ENCODE measurements around the gene CLDN3.

CLDN3 gene

GRCh38 chr7:73778801-73779389 is 8.8 kb upstream of the CLDN3 start:
- Histone ChIP-seq H4K20me1 (no peaks in the 10 kb centered on the region), H3K9ac (no peak overlapping the region), H3K9me3 (replicated peaks in 1 of 11) (peaks cover 9 to 19% (median 15%) of the 10 kb centered on the region in 11 experiments; a peak in 21 of 22 replicates), H3K4me3 (no peak overlapping the region), H3K36me3 (peaks cover 0 to 5% (median 0%) of the 10 kb centered on the region in 11 experiments; a peak in 1 of 22 replicates), H3K4me2 (no peak overlapping the region; a peak in 1 of 22 replicates), H3K27me3 (no peaks in the 10 kb centered on the region), H3K4me1 (peaks cover 0 to 18% (median 10%) of the 10 kb centered on the region in 10 experiments; a peak in 16 of 20 replicates), H3K27ac (no peak overlapping the region)
- no peak for TF ChIP-seq Cebpa-rat (IDR thresholded peaks at IDR 0.05)

GRCh38 chr7:73774923-73775322 is 4.9 kb upstream of the CLDN3 start:
- Histone ChIP-seq H3K9ac (no peak overlapping the region), H3K27me3 (peaks cover 16 to 21% (median 19%) of the 10 kb centered on the region in 11 experiments), H3K4me3 (no peak overlapping the region), H3K27ac (0 out of 22 replicates have a peak overlapping the region, but pooled peaks of 1 of the 11 experiments have one; percentile 1), H4K20me1 (peaks cover 0 to 6% (median 0%) of the 10 kb centered on the region in 11 experiments; a peak in 1 of 22 replicates), H3K9me3 (replicated peaks in 1 of 11) (peaks cover 0 to 3% (median 0%) of the 10 kb centered on the region in 11 experiments; a peak in 3 of 22 replicates), H3K4me1 (peaks cover 9 to 33% (median 18%) of the 10 kb centered on the region in 10 experiments), H3K4me2 (peak overlapping the region in 5 of 11 experiments; percentile 31 to 89 (median 74); a peak in 3 of 22 replicates), H3K36me3 (no peaks in the 10 kb centered on the region)
- TF ChIP-seq Cebpa-rat (IDR thresholded peaks at IDR 0.05): no peak

GRCh38 chr7:73773700-73774517 is 3.8 kb upstream of the CLDN3 start:
- H3K27me3 ChIP-seq: peaks cover 19 to 29% (median 26%) of the 10 kb centered on the region in 11 experiments
- no peak overlapping the region for H3K4me3 ChIP-seq
- H3K27ac ChIP-seq: no peak overlapping the region
- peaks cover 0 to 8% (median 0%) of the 10 kb centered on the region in 11 experiments; a peak in 3 of 22 replicates for H3K9me3 ChIP-seq (replicated peaks in 1 of 11)
- peaks cover 9 to 28% (median 14%) of the 10 kb centered on the region in 10 experiments for H3K4me1 ChIP-seq
- 0 out of 22 replicates have a peak overlapping the region, but pooled peaks of 1 of the 11 experiments have one; percentile 12 for H3K9ac ChIP-seq
- H4K20me1 ChIP-seq: peaks cover 0 to 6% (median 0%) of the 10 kb centered on the region in 11 experiments; a peak in 1 of 22 replicates
- peak overlapping the region in 8 of 11 experiments; percentile 10 to 89 (median 68); a peak in 13 of 22 replicates for H3K4me2 ChIP-seq
- no peaks in the 10 kb centered on the region for H3K36me3 ChIP-seq
- TF ChIP-seq Cebpa-rat (IDR thresholded peaks at IDR 0.05): no peak

GRCh38 chr7:73770860-73771670 is 995 bp upstream of the CLDN3 start:
- Histone ChIP-seq H3K4me1 (peaks cover 9 to 28% (median 14%) of the 10 kb centered on the region in 10 experiments), H3K9me3 (replicated peaks in 1 of 11) (peaks cover 0 to 8% (median 0%) of the 10 kb centered on the region in 11 experiments; a peak in 3 of 22 replicates), H3K27ac (no peak overlapping the region), H3K9ac (no peak overlapping the region), H4K20me1 (peaks cover 0 to 10% (median 0%) of the 10 kb centered on the region in 11 experiments; a peak in 1 of 22 replicates), H3K36me3 (no peaks in the 10 kb centered on the region), H3K4me3 (peak overlapping the region in 2 of 10 experiments; percentile 28 to 47; a peak in 2 of 20 replicates), H3K4me2 (peak overlapping the region; percentile 32 to 81 (median 69); a peak in 20 of 22 replicates), H3K27me3 (peaks cover 19 to 30% (median 26%) of the 10 kb centered on the region in 11 experiments)
- no peak for TF ChIP-seq Cebpa-rat (IDR thresholded peaks at IDR 0.05)

GRCh38 chr7:73769481-73770001 is 529 bp downstream of the CLDN3 start:
- Histone ChIP-seq H3K4me1 (peaks cover 9 to 23% (median 11%) of the 10 kb centered on the region in 10 experiments), H4K20me1 (peaks cover 0 to 10% (median 0%) of the 10 kb centered on the region in 11 experiments; a peak in 1 of 22 replicates), H3K4me2 (0 out of 22 replicates have a peak overlapping the region, but pooled peaks of 1 of the 11 experiments have one; percentile 69), H3K27me3 (peaks cover 19 to 30% (median 26%) of the 10 kb centered on the region in 11 experiments), H3K27ac (no peak overlapping the region), H3K4me3 (no peak overlapping the region), H3K9me3 (replicated peaks in 1 of 11) (peaks cover 0 to 8% (median 0%) of the 10 kb centered on the region in 11 experiments; a peak in 3 of 22 replicates), H3K9ac (no peak overlapping the region), H3K36me3 (no peaks in the 10 kb centered on the region)
- no peak for TF ChIP-seq Cebpa-rat (IDR thresholded peaks at IDR 0.05)

GRCh38 chr7:73768641-73769480 is 1.2 kb downstream of the CLDN3 start:
- H3K9me3 ChIP-seq (replicated peaks in 1 of 11): peaks cover 0 to 8% (median 0%) of the 10 kb centered on the region in 11 experiments; a peak in 3 of 22 replicates
- H3K27me3 ChIP-seq: peaks cover 19 to 30% (median 26%) of the 10 kb centered on the region in 11 experiments
- peaks cover 0 to 10% (median 0%) of the 10 kb centered on the region in 11 experiments; a peak in 1 of 22 replicates for H4K20me1 ChIP-seq
- no peak overlapping the region for H3K4me3 ChIP-seq
- H3K36me3 ChIP-seq: no peaks in the 10 kb centered on the region
- H3K9ac ChIP-seq: no peak overlapping the region
- H3K27ac ChIP-seq: no peak overlapping the region
- H3K4me1 ChIP-seq: peaks cover 4 to 16% (median 11%) of the 10 kb centered on the region in 10 experiments
- no peak overlapping the region for H3K4me2 ChIP-seq
- TF ChIP-seq Cebpa-rat (IDR thresholded peaks at IDR 0.05): no peak

- Histone ChIP-seq H3K9me3 (replicated peaks in 1 of 11) (peaks cover 0 to 8% (median 0%) of the 10 kb centered on the region in 11 experiments; a peak in 3 of 22 replicates), H3K36me3 (no peaks in the 10 kb centered on the region), H3K4me3 (no peak overlapping the region), H4K20me1 (peaks cover 0 to 10% (median 0%) of the 10 kb centered on the region in 11 experiments; a peak in 1 of 22 replicates), H3K4me2 (no peak overlapping the region), H3K9ac (no peak overlapping the region), H3K4me1 (peaks cover 0 to 11% (median 10%) of the 10 kb centered on the region in 10 experiments; a peak in 16 of 20 replicates), H3K27ac (no peak overlapping the region), H3K27me3 (peaks cover 19 to 29% (median 25%) of the 10 kb centered on the region in 11 experiments)
- TF ChIP-seq Cebpa-rat (IDR thresholded peaks at IDR 0.05): no peak
These were observed 3.4 kb downstream of the CLDN3 start for GRCh38 chr7:73766556-73767229.
